Osteocyte (in vitro differentiated cells): Measurements from ENCODE around the gene ZFHX2. TPM values are rescaled to one million over a fixed set of nuclear protein-coding genes. Genes with fewer than 3 reads are reported as not detected.
A peak's percentile ranks its signal among the peaks of the same experiment; 100 is the strongest.

Experiments
- DNase-seq: peaks from one replicate; pipeline ENCODE4 v3.0.0; 2021; ENCODE audit warnings: mixed read lengths; ENCODE audit not compliant: unreplicated experiment; ENCODE audit errors: extremely low spot score
- H3K27ac Mint-ChIP-seq: one replicate; pipeline ENCODE4 v1.8.0; 2021; ENCODE audit warnings: mild to moderate bottlenecking, mixed read lengths; ENCODE audit not compliant: unreplicated experiment
- H3K27me3 Mint-ChIP-seq: one replicate; pipeline ENCODE4 v1.8.0; 2021; ENCODE audit warnings: mixed read lengths; ENCODE audit not compliant: unreplicated experiment
- H3K36me3 Mint-ChIP-seq: one replicate; pipeline ENCODE4 v1.8.0; 2021; ENCODE audit warnings: mixed read lengths; ENCODE audit not compliant: unreplicated experiment
- H3K4me1 Mint-ChIP-seq: one replicate; pipeline ENCODE4 v1.8.0; 2021; ENCODE audit warnings: mixed read lengths; ENCODE audit not compliant: unreplicated experiment
- H3K4me3 Mint-ChIP-seq: one replicate; pipeline ENCODE4 v1.8.0; 2021; ENCODE audit warnings: mild to moderate bottlenecking, moderate library complexity, mixed read lengths; ENCODE audit not compliant: unreplicated experiment
- H3K9me3 Mint-ChIP-seq: one replicate; pipeline ENCODE4 v1.8.0; 2021; ENCODE audit warnings: mixed read lengths; ENCODE audit not compliant: unreplicated experiment
- CTCF ChIP-seq: fragments of 200-600 bp; sonication (generic); IDR thresholded peaks from 2 replicates; pipeline ENCODE4 v1.5.0; 2021; ENCODE audit warnings: antibody characterized with exemption, mild to moderate bottlenecking, moderate library complexity
- total RNA-seq: library from RNA; stranded (reverse); gene quantifications from 2 replicates; pipeline ENCODE4 v1.2.1, GENCODE V29; 2021

Gene ZFHX2
- total RNA-seq, 1 donor from 2014 or later, result 5.7 TPM

- no peaks in the 10 kb centered on the region for H3K36me3 Mint-ChIP-seq
Measured at GRCh38 chr14:23568021-23568599, 16.5 kb upstream of the ZFHX2 start.

GRCh38 chr14:23567186-23568020 is 15.8 kb upstream of the ZFHX2 start, which contains the start of gene AP1G2:
AP1G2 (minus strand) TSS chr14:23567791; CDS start chr14:23567314, 477 bp downstream.
- Mint-ChIP-seq H3K4me1 (peaks cover 23% of the 10 kb centered on the region), H3K36me3 (no peaks in the 10 kb centered on the region), H3K9me3 (no peaks in the 10 kb centered on the region), H3K4me3 (peak within 1 kb of the TSS; percentile 94), H3K27ac (peak within 1 kb of the TSS; percentile 88), H3K27me3 (peaks cover 13% of the 10 kb centered on the region)
- no peak for TF ChIP-seq CTCF
- DNase-seq, result no peak

More at GRCh38 chr14:23568021-23568599, 16.5 kb upstream of the ZFHX2 start:
- DNase-seq, result no peak
- Mint-ChIP-seq H3K4me1 (peaks cover 23% of the 10 kb centered on the region), H3K4me3 (peak overlapping the region; percentile 94), H3K27me3 (peaks cover 20% of the 10 kb centered on the region), H3K27ac (peak overlapping the region; percentile 88), H3K9me3 (no peaks in the 10 kb centered on the region)
- TF ChIP-seq CTCF, result no peak

GRCh38 chr14:23566778-23567185 is 15.2 kb upstream of the ZFHX2 start:
- H3K9me3 Mint-ChIP-seq, result no peaks in the 10 kb centered on the region
- H3K4me3 Mint-ChIP-seq, result peak overlapping the region; percentile 94
- DNase-seq, result no peak
- peaks cover 7% of the 10 kb centered on the region for H3K27me3 Mint-ChIP-seq
- H3K27ac Mint-ChIP-seq, result peak overlapping the region; percentile 88
- no peaks in the 10 kb centered on the region for H3K36me3 Mint-ChIP-seq
- TF ChIP-seq CTCF, result peak; percentile 31
- peaks cover 23% of the 10 kb centered on the region for H3K4me1 Mint-ChIP-seq

GRCh38 chr14:23566112-23566777 is 14.7 kb upstream of the ZFHX2 start:
- Mint-ChIP-seq H3K9me3 (no peaks in the 10 kb centered on the region), H3K4me1 (peaks cover 23% of the 10 kb centered on the region), H3K36me3 (no peaks in the 10 kb centered on the region), H3K27me3 (peaks cover 2% of the 10 kb centered on the region), H3K4me3 (peak overlapping the region; percentile 94), H3K27ac (peak overlapping the region; percentile 88)
- DNase-seq, result no peak
- TF ChIP-seq CTCF, result no peak

GRCh38 chr14:23565626-23566025 is 14.1 kb upstream of the ZFHX2 start:
- Mint-ChIP-seq H3K4me1 (peaks cover 23% of the 10 kb centered on the region), H3K27me3 (peaks cover 2% of the 10 kb centered on the region), H3K9me3 (no peaks in the 10 kb centered on the region), H3K27ac (no peak overlapping the region), H3K4me3 (no peak overlapping the region), H3K36me3 (no peaks in the 10 kb centered on the region)
- DNase-seq, result no peak
- TF ChIP-seq CTCF, result no peak
